IMR-90 (cell line): Measurements from ENCODE around the gene CHI3L1. TPM values are rescaled to one million over a fixed set of nuclear protein-coding genes. Genes with fewer than 3 reads are reported as not detected.

ENCODE experiments used
- ATAC-seq: fragments of 200-7000 bp; cut with Tn5 transposase; 2 replicates; pipeline ENCODE4 v1.9.1; 2020; ENCODE audit warnings: low read depth, mild to moderate bottlenecking, moderate library complexity
- BruUV-seq: library from RNA; stranded (reverse); fragments of 400-500 nt; replicated peaks from 2 replicates; lab custom pipeline; 2021; lab: Mats Ljungman, UMichigan
- CTCF ChIA-PET: fragments of 300-600 bp; formaldehyde crosslinking; extraction: SDS; loops from one replicate; lab custom pipeline; 2021; ENCODE audit warnings: antibody characterized with exemption; lab: Yijun Ruan, JAX
- POLR2A ChIA-PET: fragments of 300-600 bp; sonication (Branson Sonifier 250); formaldehyde crosslinking; loops from one replicate; lab custom pipeline; 2022; ENCODE audit warnings: antibody characterized with exemption; ENCODE audit not compliant: unreplicated experiment; lab: Charles Lee
- DNase-seq: peaks from one replicate; pipeline ENCODE4 v3.0.0; 2013
- H2AFZ ChIP-seq: replicated peaks from 2 replicates; pipeline ENCODE3; 2013; ENCODE audit warnings: low read length, mild to moderate bottlenecking; ENCODE audit not compliant: poor library complexity
- H2AK5ac ChIP-seq: 2 replicates; pipeline ENCODE4 v1.6.1; 2013; ENCODE audit warnings: low read depth, low read length, inconsistent platforms
- H2AK9ac ChIP-seq: replicated peaks from 2 replicates; pipeline ENCODE3; 2013; ENCODE audit warnings: mild to moderate bottlenecking, low read depth, low read length, moderate library complexity; ENCODE audit not compliant: poor library complexity
- H2BK120ac ChIP-seq: 2 replicates; pipeline ENCODE4 v1.6.1; 2013; ENCODE audit warnings: low read depth, low read length, inconsistent platforms
- H2BK15ac ChIP-seq: 3 replicates; pipeline ENCODE4 v1.6.1; 2013; ENCODE audit warnings: low read depth, low read length, inconsistent platforms
- H2BK20ac ChIP-seq: 2 replicates; pipeline ENCODE4 v1.6.1; 2013; ENCODE audit warnings: low read depth, mild to moderate bottlenecking, inconsistent platforms, low read length, moderate library complexity
- H2BK5ac ChIP-seq: 2 replicates; pipeline ENCODE4 v1.6.1; 2013; ENCODE audit warnings: mild to moderate bottlenecking, low read depth, low read length, inconsistent platforms; ENCODE audit not compliant: poor library complexity, severe bottlenecking
- H3K14ac ChIP-seq: replicated peaks from 2 replicates; pipeline ENCODE4 v1.6.1; 2013; ENCODE audit warnings: low read depth, low read length, inconsistent platforms
- H3K18ac ChIP-seq: 2 replicates; pipeline ENCODE4 v1.6.1; 2013; ENCODE audit warnings: low read depth, low read length, control low read depth
- H3K23ac ChIP-seq: 2 replicates; pipeline ENCODE4 v1.6.1; 2013; ENCODE audit warnings: low read depth, low read length, inconsistent platforms
- H3K27ac ChIP-seq: 2 replicates; pipeline ENCODE4 v1.5.1; 2013; ENCODE audit warnings: mild to moderate bottlenecking, control low read depth, low read length; ENCODE audit not compliant: insufficient read depth
- H3K27me3 ChIP-seq: 2 replicates; pipeline ENCODE4 v1.6.1; 2013; ENCODE audit warnings: low read length; ENCODE audit not compliant: control insufficient read depth, insufficient read depth
- H3K36me3 ChIP-seq: 2 replicates; pipeline ENCODE4 v1.6.1; 2013; ENCODE audit warnings: low read length, mixed read lengths; ENCODE audit not compliant: control insufficient read depth, insufficient read depth
- H3K4ac ChIP-seq: 2 replicates; pipeline ENCODE4 v1.6.1; 2013; ENCODE audit warnings: low read depth, low read length, inconsistent platforms
- H3K4me1 ChIP-seq: 2 replicates; pipeline ENCODE4 v1.6.1; 2013; ENCODE audit warnings: low read length, mixed read lengths; ENCODE audit not compliant: control insufficient read depth, insufficient read depth
- H3K4me2 ChIP-seq: 2 replicates; pipeline ENCODE4 v1.6.1; 2013; ENCODE audit warnings: low read depth, mild to moderate bottlenecking, control low read depth, low read length, moderate library complexity
- H3K4me3 ChIP-seq: 2 replicates; pipeline ENCODE4 v1.5.1; 2013; ENCODE audit warnings: low read depth, mild to moderate bottlenecking, control low read depth, low read length, moderate library complexity; ENCODE audit not compliant: insufficient read depth
- H3K56ac ChIP-seq: 2 replicates; pipeline ENCODE4 v1.6.1; 2013; ENCODE audit warnings: low read length, inconsistent platforms; ENCODE audit not compliant: insufficient read depth; ENCODE audit errors: extremely low read depth
- H3K79me1 ChIP-seq, 2 experiments: 2 replicates each; pipeline ENCODE4 v1.6.1; 2013; ENCODE audit warnings: low read length in 2 of 2, inconsistent platforms in 1 of 2, low read depth in 1 of 2
- H3K9ac ChIP-seq: 2 replicates; pipeline ENCODE4 v1.6.1; 2013; ENCODE audit warnings: low read depth, low read length, control low read depth
- H3K9me1 ChIP-seq: 2 replicates; pipeline ENCODE4 v1.6.1; 2013; ENCODE audit warnings: low read length, inconsistent platforms; ENCODE audit not compliant: insufficient read depth
- H3K9me3 ChIP-seq: 2 replicates; pipeline ENCODE4 v1.6.1; 2013; ENCODE audit warnings: low read length; ENCODE audit not compliant: control insufficient read depth, insufficient read depth
- H4K20me1 ChIP-seq: 2 replicates; pipeline ENCODE4 v1.6.1; 2013; ENCODE audit warnings: low read length, inconsistent platforms; ENCODE audit not compliant: insufficient read depth
- H4K5ac ChIP-seq: 2 replicates; pipeline ENCODE4 v1.6.1; 2013; ENCODE audit warnings: mild to moderate bottlenecking, low read depth, low read length, control low read depth
- H4K8ac ChIP-seq, 2 experiments: 2 replicates each; pipeline ENCODE4 v1.6.1; 2013; ENCODE audit warnings: low read depth in 2 of 2, low read length in 2 of 2, control low read depth in 1 of 2, inconsistent platforms in 1 of 2
- H4K91ac ChIP-seq: 2 replicates; pipeline ENCODE4 v1.6.1; 2013; ENCODE audit warnings: low read depth, low read length, inconsistent platforms; ENCODE audit not compliant: insufficient read depth
- CEBPB ChIP-seq: IDR thresholded peaks from 2 replicates; pipeline ENCODE4 v1.6.1; 2012; ENCODE audit warnings: low read depth, low read length, improper control_type of control experiment
- CHD1 ChIP-seq: IDR thresholded peaks from 2 replicates; pipeline ENCODE4 v1.6.1; 2012; ENCODE audit warnings: low read depth, low read length, improper control_type of control experiment
- FOS ChIP-seq: fragments of 150-350 bp; IDR thresholded peaks from 2 replicates; pipeline ENCODE4 v1.6.1; 2016; ENCODE audit warnings: low read depth, low read length
- POLR2A ChIP-seq: IDR thresholded peaks from 2 replicates; pipeline ENCODE4 v1.6.1; 2012; ENCODE audit warnings: mild to moderate bottlenecking, low read depth, low read length
- RAD21 ChIP-seq: IDR thresholded peaks from 2 replicates; pipeline ENCODE4 v1.6.1; 2012; ENCODE audit warnings: low read length, improper control_type of control experiment
- RCOR1 ChIP-seq: IDR thresholded peaks from 2 replicates; pipeline ENCODE4 v1.6.1; 2012; ENCODE audit warnings: mild to moderate bottlenecking, low read length, improper control_type of control experiment; ENCODE audit not compliant: insufficient replicate concordance
- SMC3 ChIP-seq: fragments of 150-350 bp; IDR thresholded peaks from 2 replicates; pipeline ENCODE4 v1.6.1; 2016; ENCODE audit warnings: low read depth, mild to moderate bottlenecking, antibody characterized with exemption, low read length, moderate library complexity
- WGBS, 2 experiments: methylation state at CpG; one replicate each; pipeline versions ENCODE4 v1.1.5 to v1.1.7; 2013; ENCODE audit warnings: missing lambda C conversion rate in 2 of 2; ENCODE audit not compliant: insufficient read length in 1 of 2; ENCODE audit errors: extremely low coverage in 2 of 2; 5-methylcytosine and 5-hydroxymethylcytosine counted together
- dilution Hi-C: fragments of 300-500 bp; cut with HindIII; formaldehyde crosslinking; loops from one replicate; pipeline ENCODE4 v1.14.3; 2018; ENCODE audit warnings: low sequenced_read_pairs; ENCODE audit not compliant: unreplicated experiment
- in situ Hi-C: fragments of 300-500 bp; cut with MboI; formaldehyde crosslinking; loops from 3 replicates; pipeline ENCODE4 v1.14.3; 2019; ENCODE audit warnings: low sequenced_read_pairs, inconsistent platforms, mixed read lengths
- intact Hi-C: fragments of 100-400 bp; cut with micrococcal nuclease; formaldehyde crosslinking; loops from 2 replicates; pipeline ENCODE4 v1.10.0; 2022
- polyA plus RNA-seq, 3 experiments: library from polyadenylated mRNA; depleted of rRNA; stranded (reverse); fragments of >200 nt; gene quantifications; 2 replicates each; pipeline ENCODE4 v1.2.3, GENCODE V29; 2012; ENCODE audit warnings: low replicate concordance in 1 of 3
- total RNA-seq: library from RNA; depleted of rRNA; stranded (reverse); fragments of >200 nt; gene quantifications from 2 replicates; pipeline ENCODE4 v1.2.3, GENCODE V29; 2012
- TF ChIP-seq, protein P1 (sequence below): fragments of 150-350 bp; IDR thresholded peaks from 2 replicates; pipeline ENCODE4 v1.6.1; 2017; ENCODE audit warnings: mild to moderate bottlenecking, antibody characterized with exemption, low read length, low read depth
- TF ChIP-seq, protein P2 (sequence below): fragments of 150-350 bp; IDR thresholded peaks from 2 replicates; pipeline ENCODE4 v1.6.1; 2016; ENCODE audit warnings: low read depth, mild to moderate bottlenecking, low read length, moderate library complexity, borderline replicate concordance

Gene CHI3L1
- total and polyA plus RNA-seq, 2 of the 4 experiments (the other 2 are of a cell fraction): 0.17 TPM; not detected in 1

DNA sequence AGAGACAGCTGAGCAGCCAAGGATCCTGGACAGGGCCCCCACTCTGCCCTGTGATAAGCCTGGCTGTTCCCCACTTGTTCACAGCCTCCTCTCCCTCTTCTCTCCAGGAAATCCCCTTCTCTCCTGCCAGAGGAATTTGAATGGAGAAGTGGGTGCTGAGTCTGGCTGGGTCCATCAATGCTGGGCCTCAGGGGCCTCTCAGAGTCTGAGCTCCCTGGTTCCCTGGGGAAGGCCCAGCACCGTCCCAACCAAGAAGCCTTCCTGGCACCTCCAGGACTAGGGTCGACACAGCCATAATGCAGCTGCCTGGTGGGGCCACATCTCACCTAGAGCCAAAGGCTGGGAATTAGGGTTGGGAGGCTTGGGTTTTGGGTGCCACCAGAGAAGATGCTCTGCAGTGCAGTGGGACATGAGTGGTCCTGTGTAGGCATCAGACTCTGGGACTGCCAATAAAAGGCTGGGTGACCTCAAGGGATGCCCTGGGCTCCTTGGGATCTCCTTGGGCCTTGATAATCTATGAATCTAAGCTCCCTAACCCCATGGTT is 13.4 kb downstream of the CHI3L1 start:
- in situ Hi-C loops (no loop called here), dilution Hi-C loops (no loop called here), intact Hi-C loops (no loop called here)
- Histone ChIP-seq H2BK20ac (no peak overlapping the region), H4K5ac (no peak overlapping the region), H3K4me3 (no peak overlapping the region), H2BK15ac (no peak overlapping the region), H2AK5ac (no peak overlapping the region), H3K9me3 (no peaks in the 10 kb centered on the region), H3K14ac (no peak overlapping the region), H2AK9ac (no peak overlapping the region), H3K4me2 (no peak overlapping the region), H3K9ac (no peak overlapping the region), H2BK120ac (no peak overlapping the region), H3K27ac (no peak overlapping the region), H2AFZ (no peak overlapping the region), H3K23ac (no peak overlapping the region), H2BK5ac (no peak overlapping the region), H3K27me3 (peaks cover 2% of the 10 kb centered on the region; the same call in 1 of the 2 replicates), H3K79me1 (no peaks in the 10 kb centered on the region), H4K91ac (no peak overlapping the region), H3K4me1 (peaks cover 21% of the 10 kb centered on the region), H3K56ac (no peak overlapping the region), H3K36me3 (no peaks in the 10 kb centered on the region), H3K4ac (no peak overlapping the region), H3K18ac (no peak overlapping the region), H3K9me1 (peaks cover 11% of the 10 kb centered on the region; the same call in 1 of the 2 replicates), H4K8ac (no peak overlapping the region), H4K20me1 (no peaks in the 10 kb centered on the region)
- no TSS peak for BruUV-seq
- POLR2A ChIA-PET: no interaction called here
- TF ChIP-seq POLR2A: no peak
- TF ChIP-seq FOS: no peak
- TF ChIP-seq RCOR1: no peak
- TF ChIP-seq, protein P1, sequence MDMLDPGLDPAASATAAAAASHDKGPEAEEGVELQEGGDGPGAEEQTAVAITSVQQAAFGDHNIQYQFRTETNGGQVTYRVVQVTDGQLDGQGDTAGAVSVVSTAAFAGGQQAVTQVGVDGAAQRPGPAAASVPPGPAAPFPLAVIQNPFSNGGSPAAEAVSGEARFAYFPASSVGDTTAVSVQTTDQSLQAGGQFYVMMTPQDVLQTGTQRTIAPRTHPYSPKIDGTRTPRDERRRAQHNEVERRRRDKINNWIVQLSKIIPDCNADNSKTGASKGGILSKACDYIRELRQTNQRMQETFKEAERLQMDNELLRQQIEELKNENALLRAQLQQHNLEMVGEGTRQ: no peak
- TF ChIP-seq, protein P2, sequence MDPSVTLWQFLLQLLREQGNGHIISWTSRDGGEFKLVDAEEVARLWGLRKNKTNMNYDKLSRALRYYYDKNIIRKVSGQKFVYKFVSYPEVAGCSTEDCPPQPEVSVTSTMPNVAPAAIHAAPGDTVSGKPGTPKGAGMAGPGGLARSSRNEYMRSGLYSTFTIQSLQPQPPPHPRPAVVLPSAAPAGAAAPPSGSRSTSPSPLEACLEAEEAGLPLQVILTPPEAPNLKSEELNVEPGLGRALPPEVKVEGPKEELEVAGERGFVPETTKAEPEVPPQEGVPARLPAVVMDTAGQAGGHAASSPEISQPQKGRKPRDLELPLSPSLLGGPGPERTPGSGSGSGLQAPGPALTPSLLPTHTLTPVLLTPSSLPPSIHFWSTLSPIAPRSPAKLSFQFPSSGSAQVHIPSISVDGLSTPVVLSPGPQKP: no peak
- no peak for TF ChIP-seq CHD1
- TF ChIP-seq CEBPB: no peak
- TF ChIP-seq SMC3: no peak
- no peak for TF ChIP-seq RAD21
- DNase-seq (no peak), ATAC-seq (no peak)
- CTCF ChIA-PET: interaction anchor here (0.6 to 2.9 kb wide), 5 partner anchors 13 to 133 kb away, joined by 3 to 20 read pairs (median 5); no protein-coding TSS in a partner anchor
- 100% methylated on average over 1 of the region's 2 CpGs; no CpG with 5 or more reads in 1 of the 2 experiments for WGBS, 2 experiments
